ENCODE data around the gene PLBD2.

PLBD2 gene

GRCh38 chr12:113370923-113371682, 12.7 kb downstream of the PLBD2 start:
- DNase-seq (ENCODE audit: low spot score) = no peak

GRCh38 chr12:113371808-113372207, 13.4 kb downstream of the PLBD2 start:
- DNase-seq (ENCODE audit: low spot score) = no peak

GRCh38 chr12:113372371-113372770, 14.0 kb downstream of the PLBD2 start:
- no peak for DNase-seq (ENCODE audit: low spot score)

GRCh38 chr12:113373440-113373839, 15.1 kb downstream of the PLBD2 start:
- no peak for DNase-seq (ENCODE audit: low spot score)

DNA sequence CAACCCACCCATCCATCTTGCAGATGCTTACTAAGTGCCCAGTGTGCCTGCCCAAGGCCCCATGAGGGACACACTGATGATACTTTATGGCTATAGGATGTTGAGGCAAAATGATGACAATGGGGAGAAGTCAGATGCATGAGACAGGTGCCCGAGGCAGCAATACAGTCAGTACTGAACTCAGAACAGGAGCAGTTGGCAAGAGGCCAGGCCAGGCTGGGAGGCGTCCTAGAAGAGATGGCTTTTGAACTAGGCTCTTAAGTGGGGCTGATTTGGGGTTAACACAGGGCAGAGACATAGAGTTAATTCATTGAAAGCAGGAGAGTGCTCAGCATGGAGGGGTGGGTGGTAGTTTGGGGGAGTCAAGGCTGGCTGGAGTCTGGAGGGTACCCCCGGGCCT, 15.6 kb downstream of the PLBD2 start:
- no peak for DNase-seq (ENCODE audit: low spot score)

GRCh38 chr12:113374823-113375428, 16.5 kb downstream of the PLBD2 start:
- DNase-seq (ENCODE audit: low spot score) = no peak

GRCh38 chr12:113378291-113378690, 19.9 kb downstream of the PLBD2 start:
- DNase-seq (ENCODE audit: low spot score) = no peak

DNA sequence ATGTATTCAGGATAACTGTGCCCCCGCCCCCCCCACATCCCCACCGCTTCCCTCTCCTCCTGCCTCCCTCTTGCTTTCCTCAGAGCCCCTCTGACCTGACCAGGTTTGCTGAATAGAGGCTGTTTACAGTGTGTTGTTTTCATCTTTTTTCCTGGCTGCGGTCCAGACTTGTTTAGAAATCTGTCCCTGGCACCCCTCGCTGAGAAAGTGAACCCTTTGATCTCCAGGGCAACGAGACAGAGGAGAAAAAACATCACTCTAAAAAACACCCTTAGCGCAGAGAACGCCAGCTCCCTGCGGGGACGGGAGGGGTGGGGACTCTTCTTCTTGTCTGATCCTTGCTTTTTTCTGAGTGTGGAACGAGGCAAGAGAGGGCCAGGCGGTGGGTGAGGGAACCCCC, 22.8 kb downstream of the PLBD2 start:
- DNase-seq (ENCODE audit: low spot score) = no peak

- no peak for DNase-seq (ENCODE audit: low spot score)
Measured at GRCh38 chr12:113382206-113382605, 23.8 kb downstream of the PLBD2 start.

DNA sequence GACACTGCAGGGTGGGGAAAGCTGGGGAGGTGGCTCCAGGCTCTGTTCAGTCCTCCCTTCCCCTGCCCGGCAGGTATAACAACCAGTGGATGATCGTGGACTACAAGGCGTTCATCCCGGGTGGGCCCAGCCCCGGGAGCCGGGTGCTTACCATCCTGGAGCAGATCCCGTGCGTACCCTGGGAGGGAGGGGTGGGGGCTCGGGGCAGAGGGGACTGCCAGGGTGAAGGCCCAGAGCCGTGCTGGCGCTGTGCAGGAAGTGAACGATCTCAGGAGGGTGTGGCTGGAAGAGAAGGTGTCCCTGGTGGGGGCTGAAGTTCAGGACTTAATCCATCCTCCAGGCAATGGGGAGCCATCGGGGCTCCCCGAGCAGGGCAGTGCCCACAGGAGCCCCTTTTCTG, 26.4 kb downstream of the PLBD2 start:
- DNase-seq (ENCODE audit: low spot score) = no peak

DNA sequence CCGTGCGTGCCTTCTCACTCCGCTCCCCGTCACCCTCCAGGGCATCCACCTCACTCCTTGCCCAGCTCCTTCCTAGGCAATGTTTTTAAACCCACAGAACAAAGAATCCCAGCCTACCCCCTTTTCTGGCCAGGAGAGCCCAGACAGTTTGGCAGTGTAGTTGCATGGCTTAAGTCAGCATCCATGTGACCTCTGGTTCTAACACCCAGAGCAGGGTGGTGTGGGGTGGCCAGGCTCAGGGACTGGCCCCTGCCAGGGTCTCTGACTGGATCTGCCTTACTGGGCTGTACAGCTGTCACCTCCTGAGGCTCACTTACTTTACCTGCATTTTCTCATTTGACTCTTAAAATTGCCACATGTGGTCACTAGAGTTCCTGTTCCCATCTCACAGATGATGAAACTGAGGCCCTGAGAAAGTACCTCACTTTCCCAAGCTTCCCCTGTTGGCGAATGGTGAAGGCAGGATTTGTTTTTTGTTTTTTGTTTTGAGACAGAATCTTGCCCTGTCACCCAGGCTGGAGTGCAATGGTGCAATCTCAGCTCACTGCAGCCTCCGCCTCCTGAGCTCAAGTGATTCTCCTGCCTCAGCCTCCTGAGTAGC, 27.0 kb downstream of the PLBD2 start:
- no peak for DNase-seq (ENCODE audit: low spot score)

DNA sequence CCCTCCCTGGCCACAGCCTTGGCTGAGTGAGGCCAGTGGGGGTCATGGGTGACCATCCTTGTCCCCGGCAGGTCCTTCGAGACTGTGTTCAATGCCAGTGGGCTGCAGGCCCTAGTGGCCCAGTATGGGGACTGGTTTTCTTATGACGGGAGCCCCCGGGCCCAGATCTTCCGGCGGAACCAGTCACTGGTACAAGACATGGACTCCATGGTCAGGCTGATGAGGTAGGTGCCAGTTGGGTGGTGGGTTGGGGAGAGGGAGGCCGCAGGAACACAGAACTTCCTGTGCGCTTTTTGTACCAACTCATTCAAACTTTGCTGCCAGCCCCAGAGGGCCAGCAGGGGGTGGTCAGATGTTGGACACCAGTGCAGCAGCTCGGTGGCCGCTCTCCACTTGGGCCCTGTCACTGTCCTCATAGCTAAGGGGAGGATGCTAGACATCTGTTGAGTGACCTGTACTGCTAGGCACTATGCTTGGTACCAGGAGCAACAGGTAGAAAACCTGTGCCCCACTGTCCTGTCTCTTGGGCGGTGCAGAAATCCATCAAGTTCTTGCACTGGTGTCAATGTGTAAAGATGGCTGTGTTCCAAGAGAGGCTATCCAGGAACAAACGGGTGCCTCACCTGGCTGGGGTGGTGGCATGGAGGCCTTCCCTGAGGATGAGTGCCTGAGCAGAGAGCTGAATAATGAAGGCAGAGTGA, 28.6 kb downstream of the PLBD2 start:
- no peak for DNase-seq (ENCODE audit: low spot score)

GRCh38 chr12:113387631-113388030, 29.2 kb downstream of the PLBD2 start:
- DNase-seq (ENCODE audit: low spot score) = no peak

DNA sequence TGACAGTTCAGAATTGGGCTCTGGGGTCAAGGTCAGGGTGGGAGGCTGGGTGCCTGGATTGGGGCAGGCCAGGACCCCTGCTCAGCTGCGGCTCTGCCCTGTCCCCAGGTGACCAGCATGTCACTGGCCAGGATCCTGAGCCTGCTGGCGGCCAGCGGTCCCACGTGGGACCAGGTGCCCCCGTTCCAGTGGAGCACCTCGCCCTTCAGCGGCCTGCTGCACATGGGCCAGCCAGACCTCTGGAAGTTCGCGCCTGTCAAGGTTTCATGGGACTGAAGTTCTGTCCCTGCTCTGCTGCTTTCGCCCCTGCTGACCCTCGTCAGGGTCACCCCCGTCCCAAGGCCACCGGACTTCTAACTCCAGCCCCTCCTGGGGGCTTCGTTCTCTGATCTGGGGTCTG, 30.0 kb downstream of the PLBD2 start:
- no peak for DNase-seq (ENCODE audit: low spot score)

- DNase-seq (ENCODE audit: low spot score) = no peak
Measured at GRCh38 chr12:113390064-113391043, 32.0 kb downstream of the PLBD2 start.

GRCh38 chr12:113391145-113391544, 32.8 kb downstream of the PLBD2 start:
- DNase-seq (ENCODE audit: low spot score) = no peak

DNA sequence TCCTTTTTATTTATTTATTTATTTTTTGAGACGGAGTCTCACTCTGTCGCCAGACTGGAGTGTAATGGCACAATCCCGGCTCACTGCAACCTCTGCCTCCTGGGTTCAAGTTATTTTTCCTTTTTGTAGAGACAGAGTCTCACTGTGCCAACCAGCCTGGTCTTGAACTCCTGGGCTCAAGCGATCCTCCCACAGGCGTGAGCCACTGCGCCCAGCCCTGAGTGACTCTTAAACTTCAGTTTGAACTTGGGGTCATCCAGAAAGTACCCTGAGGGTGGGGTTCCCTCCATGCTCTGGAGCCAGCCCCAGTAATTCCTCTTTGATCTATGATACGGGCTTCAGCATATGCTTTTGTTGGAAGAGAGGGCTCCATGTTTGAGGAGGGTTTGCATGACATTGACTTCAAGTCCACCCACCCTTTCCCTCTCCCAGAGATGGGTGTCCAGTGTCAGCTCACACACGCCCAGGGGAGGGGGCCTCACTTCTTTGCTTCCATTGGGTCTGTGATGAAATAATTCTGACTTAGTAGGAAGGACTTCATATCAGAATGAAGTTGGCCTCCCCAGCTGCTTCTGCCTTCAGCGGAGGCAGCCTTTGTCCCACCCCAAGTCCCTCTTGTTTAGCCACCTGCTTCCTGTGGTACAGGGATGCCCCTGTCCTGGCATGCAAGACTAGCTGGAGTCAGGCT, 33.4 kb downstream of the PLBD2 start:
- DNase-seq (ENCODE audit: low spot score) = no peak

DNA sequence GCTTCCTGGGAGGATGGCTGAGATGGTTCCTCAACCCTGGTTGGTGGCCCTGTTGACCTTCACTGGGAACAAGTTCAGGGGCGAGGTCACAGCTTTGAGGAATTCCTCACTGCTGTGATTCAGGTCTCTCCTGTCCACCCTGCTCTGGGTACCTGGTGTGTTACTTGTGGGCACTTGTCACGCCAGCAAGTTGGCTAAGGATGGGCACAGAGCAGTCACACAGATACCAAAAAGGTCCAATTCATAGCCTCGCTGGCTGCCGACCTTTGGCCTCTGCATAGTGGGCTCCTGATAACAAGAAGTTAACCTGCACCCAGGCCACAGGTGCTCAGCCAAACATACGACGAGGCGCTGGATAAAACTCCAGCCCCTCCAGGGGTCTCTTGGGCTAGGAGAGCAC, 34.1 kb downstream of the PLBD2 start:
- no peak for DNase-seq (ENCODE audit: low spot score)

DNA sequence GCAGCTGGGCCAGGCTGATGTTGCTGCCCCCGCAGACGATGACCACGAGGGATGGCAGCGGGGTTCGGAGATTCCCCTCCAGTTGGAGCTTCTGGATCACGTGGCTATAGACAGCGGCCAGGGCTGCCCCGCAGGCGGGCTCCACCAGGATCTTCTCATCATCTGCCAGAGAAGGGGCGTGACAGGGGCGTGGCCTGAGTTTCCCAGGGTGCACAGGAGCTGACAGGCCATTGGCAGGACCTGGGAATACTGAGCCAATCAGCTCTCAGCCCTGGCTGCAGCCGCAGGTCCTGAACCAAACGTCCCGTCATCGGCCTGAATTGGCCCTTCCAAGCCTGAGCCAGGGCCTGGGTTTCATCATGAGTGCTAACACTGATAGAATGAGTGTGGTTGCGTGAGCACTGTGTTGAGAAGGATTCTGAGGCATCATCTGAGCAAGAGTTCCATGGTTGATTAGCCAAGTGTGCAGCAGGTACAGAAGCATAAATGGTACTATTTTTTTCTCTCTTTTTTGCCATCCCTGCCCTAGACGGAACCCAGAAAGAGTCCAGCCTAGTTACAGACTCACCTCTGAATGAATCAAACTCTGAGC, 34.7 kb downstream of the PLBD2 start:
- DNase-seq (ENCODE audit: low spot score) = peak; percentile 47

GRCh38 chr12:113393749-113394148, 35.4 kb downstream of the PLBD2 start:
- no peak for DNase-seq (ENCODE audit: low spot score)

DNA sequence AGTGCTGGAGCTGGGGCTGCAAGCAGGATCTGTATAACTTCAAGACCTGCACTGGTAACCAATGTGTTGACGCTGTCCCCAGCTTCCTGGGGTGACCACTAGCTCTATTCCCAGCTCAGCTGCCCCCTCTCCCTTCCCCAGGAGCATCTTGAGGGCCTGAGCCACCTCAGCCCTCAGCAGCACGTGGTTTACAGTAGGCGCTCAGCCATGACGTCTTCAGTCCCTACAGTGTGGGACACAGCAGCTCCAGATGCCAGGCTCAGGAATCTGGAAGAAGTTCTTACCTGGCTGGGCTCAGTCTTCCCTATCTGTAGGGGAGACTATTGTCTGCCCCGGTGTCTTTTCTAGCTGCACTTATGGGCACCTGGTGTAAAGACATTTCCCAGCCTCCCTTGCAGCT, 36.7 kb downstream of the PLBD2 start:
- DNase-seq (ENCODE audit: low spot score) = no peak
